ENCODE results near the gene GRM8.

GRCh38 chr7:126426652-126427051 lies 826.1 kb downstream of the GRM8 start:
- no peak for TF ChIP-seq CTCF (IDR thresholded peaks at IDR 0.05; ENCODE audit: low read length)
- no peak for TF ChIP-seq EZH2 (optimal IDR thresholded peaks at IDR 0.05; ENCODE audit: low read depth, low read length)
- TF ChIP-seq EZH2phosphoT487 (IDR thresholded peaks at IDR 0.05; ENCODE audit: low read length): no peak
